Measurements from ENCODE around the gene KRT35.

Gene KRT35

GRCh38 chr17:41486809-41487530 is 6.0 kb upstream of the KRT35 start:
- peak in 1 of 2 experiments; percentile 45 for DNase-seq (ENCODE audit: low read depth in 2 of 2)

GRCh38 chr17:41486316-41486715 is 5.4 kb upstream of the KRT35 start:
- no peak for DNase-seq (ENCODE audit: low read depth in 2 of 2)

- no peak for DNase-seq (ENCODE audit: low read depth in 2 of 2)
Measured at GRCh38 chr17:41484920-41485904, 4.3 kb upstream of the KRT35 start.

GRCh38 chr17:41483991-41484826 is 3.3 kb upstream of the KRT35 start:
- DNase-seq (ENCODE audit: low read depth in 2 of 2): no peak

GRCh38 chr17:41483531-41483930 is 2.6 kb upstream of the KRT35 start:
- DNase-seq (ENCODE audit: low read depth in 2 of 2): no peak

- no peak for DNase-seq (ENCODE audit: low read depth in 2 of 2)
Measured at GRCh38 chr17:41480581-41480980, 370 bp downstream of the KRT35 start.

- DNase-seq (ENCODE audit: low read depth in 2 of 2): no peak
Measured at GRCh38 chr17:41480136-41480535, 815 bp downstream of the KRT35 start.

GRCh38 chr17:41478237-41478636 is 2.7 kb downstream of the KRT35 start:
- DNase-seq (ENCODE audit: low read depth in 2 of 2): no peak

GRCh38 chr17:41476866-41477815 is 3.8 kb downstream of the KRT35 start:
- no peak for DNase-seq (ENCODE audit: low read depth in 2 of 2)

- no peak for DNase-seq (ENCODE audit: low read depth in 2 of 2)
Measured at GRCh38 chr17:41475421-41475820, 5.5 kb downstream of the KRT35 start.

GRCh38 chr17:41474863-41475262 is 6.1 kb downstream of the KRT35 start:
- DNase-seq (ENCODE audit: low read depth in 2 of 2): no peak

GRCh38 chr17:41468346-41468745 is 12.6 kb downstream of the KRT35 start:
- no peak for DNase-seq (ENCODE audit: low read depth in 2 of 2)

- DNase-seq (ENCODE audit: low read depth in 2 of 2): no peak
Measured at GRCh38 chr17:41467561-41467960, 13.4 kb downstream of the KRT35 start.

GRCh38 chr17:41466988-41467387 is 14.0 kb downstream of the KRT35 start, which contains the start of gene KRT32:
Gene KRT32 (minus strand): TSS chr17:41467386. CDS start chr17:41467325, 61 bp downstream.
- DNase-seq (ENCODE audit: low read depth in 2 of 2): no peak

- DNase-seq (ENCODE audit: low read depth in 2 of 2): no peak
Measured at GRCh38 chr17:41464682-41465081, 16.3 kb downstream of the KRT35 start.

GRCh38 chr17:41464173-41464572 is 16.8 kb downstream of the KRT35 start:
- no peak for DNase-seq (ENCODE audit: low read depth in 2 of 2)

- DNase-seq (ENCODE audit: low read depth in 2 of 2): no peak
Measured at GRCh38 chr17:41463746-41464145, 17.2 kb downstream of the KRT35 start.

- DNase-seq (ENCODE audit: low read depth in 2 of 2): no peak
Measured at GRCh38 chr17:41462705-41463104, 18.2 kb downstream of the KRT35 start.

- no peak for DNase-seq (ENCODE audit: low read depth in 2 of 2)
Measured at GRCh38 chr17:41457676-41458075, 23.3 kb downstream of the KRT35 start.

- no peak for DNase-seq (ENCODE audit: low read depth in 2 of 2)
Measured at GRCh38 chr17:41456204-41456603, 24.7 kb downstream of the KRT35 start.

GRCh38 chr17:41455236-41455635 is 25.7 kb downstream of the KRT35 start:
- DNase-seq (ENCODE audit: low read depth in 2 of 2): no peak
